HG03064 (cell line): Measurements from ENCODE around the gene MCFD2.
"Not testable (repeated sequence)": the region's sequence is repeated elsewhere in the genome, so short reads cannot be mapped to it uniquely, and the experiment has no call there.

Source experiments
- ATAC-seq: cut with Tn5 transposase; IDR thresholded peaks from one replicate; pipeline ENCODE4 v1.9.1; 2021; ENCODE audit warnings: low read depth; ENCODE audit not compliant: unreplicated experiment

MCFD2 gene

GRCh38 chr2:46875962-46876689 is 39.5 kb downstream of the MCFD2 start:
- ATAC-seq: not testable (repeated sequence)

- ATAC-seq: no peak
These were observed 40.2 kb downstream of the MCFD2 start for GRCh38 chr2:46875226-46875899.

- ATAC-seq: no peak
These were observed 41.2 kb downstream of the MCFD2 start for GRCh38 chr2:46874236-46874929.

GRCh38 chr2:46873604-46874068 is 42.0 kb downstream of the MCFD2 start:
- no peak for ATAC-seq

- ATAC-seq: no peak
These were observed 42.6 kb downstream of the MCFD2 start for GRCh38 chr2:46872902-46873603.

DNA sequence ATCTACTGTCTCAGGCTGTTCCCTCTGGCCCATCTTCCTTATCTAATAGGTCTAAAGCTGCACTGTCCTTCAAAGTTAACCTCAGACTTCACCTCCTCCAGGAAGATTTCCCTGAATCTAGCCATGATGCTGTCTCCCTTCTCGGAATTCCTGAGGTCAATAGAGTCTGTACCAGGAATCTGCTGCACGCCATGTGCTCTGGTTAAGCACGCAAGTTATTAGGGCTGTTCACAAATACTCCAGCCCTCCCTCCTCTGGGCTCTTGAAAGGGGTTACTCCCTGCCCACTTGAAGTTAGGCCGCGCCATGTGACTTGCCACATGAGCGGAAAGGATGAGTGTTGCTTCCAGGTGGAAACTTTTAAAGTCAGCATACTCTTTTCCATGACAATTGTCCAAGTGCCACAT is 43.6 kb downstream of the MCFD2 start:
- ATAC-seq: no peak

- no peak for ATAC-seq
These were observed 45.4 kb downstream of the MCFD2 start for GRCh38 chr2:46870051-46870839.

DNA sequence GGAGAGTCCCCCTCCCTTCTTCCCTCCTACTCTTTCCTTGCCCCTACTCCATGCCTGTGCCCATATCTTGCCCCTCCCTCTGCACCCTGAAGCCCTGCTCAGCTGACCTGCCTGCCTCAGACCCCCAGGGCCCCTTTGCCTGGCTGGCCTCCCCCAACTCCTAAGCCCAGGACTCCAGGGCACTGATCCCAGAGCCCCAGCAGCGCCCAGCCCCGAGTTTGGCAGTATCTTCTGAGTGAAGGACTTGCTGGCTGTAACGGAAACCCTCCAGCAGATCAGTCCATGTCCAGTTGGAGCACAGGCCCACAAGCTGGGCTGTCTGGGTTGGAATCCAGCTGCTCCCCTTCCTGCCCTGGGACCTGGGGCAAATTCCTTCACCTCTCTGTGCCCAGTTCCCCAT is 46.0 kb downstream of the MCFD2 start:
- no peak for ATAC-seq

GRCh38 chr2:46866770-46867246 is 48.8 kb downstream of the MCFD2 start:
- ATAC-seq: no peak

- no peak for ATAC-seq
These were observed 50.2 kb downstream of the MCFD2 start for GRCh38 chr2:46865181-46865970.

GRCh38 chr2:46863882-46864281 is 51.7 kb downstream of the MCFD2 start:
- ATAC-seq: no peak

DNA sequence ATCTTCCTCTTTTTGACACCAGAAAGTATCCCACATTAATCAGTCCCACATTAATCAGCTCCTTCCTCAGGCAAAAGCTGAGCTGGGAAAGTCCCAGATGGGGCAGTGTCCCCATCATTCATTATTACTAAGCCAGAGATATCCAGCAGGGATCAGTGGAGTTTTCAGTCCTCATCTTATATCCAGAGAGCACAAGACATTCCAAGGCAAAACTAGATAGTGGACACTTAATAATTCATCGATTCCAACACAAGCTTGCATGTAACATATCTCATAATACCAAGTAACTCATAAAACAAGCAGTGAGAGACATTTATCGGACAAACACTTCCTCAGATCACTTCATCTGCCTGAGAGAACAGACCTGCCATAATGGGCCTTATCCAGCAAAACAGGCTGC is 53.1 kb downstream of the MCFD2 start:
- no peak for ATAC-seq

- no peak for ATAC-seq
These were observed 53.7 kb downstream of the MCFD2 start for GRCh38 chr2:46861916-46862315.

- no peak for ATAC-seq
These were observed 56.1 kb downstream of the MCFD2 start for GRCh38 chr2:46859482-46859881.

DNA sequence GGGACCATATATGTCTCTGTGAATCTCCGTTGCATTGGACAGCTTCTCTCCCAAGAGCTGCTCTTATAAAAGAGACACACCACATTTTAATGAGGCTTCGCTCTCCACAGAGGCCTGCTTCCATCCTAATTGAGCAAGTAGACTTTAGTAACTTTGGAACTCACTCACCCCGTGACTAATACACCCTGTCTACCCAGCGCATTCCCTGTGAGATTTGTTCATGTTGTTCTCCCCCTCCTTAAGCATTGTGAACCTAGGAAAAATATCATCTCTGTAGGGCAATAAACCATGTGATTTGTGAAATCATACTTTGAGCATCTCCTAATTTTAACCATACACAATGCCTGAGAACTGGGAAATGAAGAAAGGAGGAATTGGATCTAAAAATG is 56.9 kb downstream of the MCFD2 start:
- no peak for ATAC-seq

DNA sequence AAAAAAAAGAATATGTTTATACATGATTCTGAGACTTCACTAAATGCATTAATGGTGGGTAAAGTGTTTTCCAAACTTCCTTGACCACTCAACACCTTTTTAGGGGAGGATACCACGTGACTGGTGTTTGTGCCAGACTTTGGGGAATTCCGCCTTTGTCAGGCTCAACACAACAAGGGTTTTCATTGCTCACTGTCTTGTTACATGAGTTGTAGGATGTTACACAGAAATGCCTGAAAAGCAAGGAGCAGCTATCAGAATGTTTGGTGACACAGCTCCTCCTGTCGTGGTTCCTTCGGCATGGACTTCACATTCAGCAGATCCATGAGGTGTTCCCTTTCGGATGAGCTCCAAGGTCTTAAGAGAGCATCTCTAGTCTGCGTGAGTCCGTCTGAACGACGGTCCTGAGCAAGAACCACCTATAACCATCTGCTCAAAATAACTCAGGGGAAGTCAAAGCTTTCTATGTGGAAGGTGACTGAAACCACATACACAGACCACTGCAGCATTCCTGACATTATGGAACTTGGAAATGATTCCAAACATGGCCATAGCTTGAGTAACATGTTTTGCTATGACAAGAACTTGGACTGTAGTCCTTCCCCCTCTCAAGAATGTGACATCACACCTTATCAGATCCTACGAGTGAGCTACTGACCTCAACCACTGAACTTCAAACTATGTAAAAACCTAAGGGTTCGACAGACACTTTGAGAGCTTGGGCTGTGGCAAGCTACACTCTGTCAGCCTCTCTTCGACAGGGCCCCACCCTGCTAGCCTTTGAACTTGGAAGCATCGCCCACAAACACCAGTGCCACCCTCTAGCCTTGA is 57.5 kb downstream of the MCFD2 start:
- ATAC-seq: no peak

DNA sequence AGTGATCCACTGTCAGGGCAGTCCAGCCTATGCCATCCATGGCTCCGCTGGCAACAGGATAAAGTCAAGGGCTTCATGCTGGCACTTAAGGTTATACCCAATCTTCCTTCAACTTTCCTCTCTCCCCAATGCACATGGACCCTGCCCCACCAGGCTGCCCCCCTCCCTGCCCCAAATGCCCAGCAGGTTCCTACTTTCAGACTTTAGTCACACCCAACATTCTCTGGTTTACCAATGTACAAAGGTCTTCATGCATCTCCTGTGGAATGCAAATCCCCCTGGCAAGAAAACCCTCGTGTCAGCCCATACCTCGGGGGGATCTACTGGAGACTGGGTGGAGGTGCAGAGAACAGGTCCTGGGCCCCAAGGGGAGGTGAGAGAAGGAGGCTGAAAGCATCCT is 59.3 kb downstream of the MCFD2 start:
- no peak for ATAC-seq

DNA sequence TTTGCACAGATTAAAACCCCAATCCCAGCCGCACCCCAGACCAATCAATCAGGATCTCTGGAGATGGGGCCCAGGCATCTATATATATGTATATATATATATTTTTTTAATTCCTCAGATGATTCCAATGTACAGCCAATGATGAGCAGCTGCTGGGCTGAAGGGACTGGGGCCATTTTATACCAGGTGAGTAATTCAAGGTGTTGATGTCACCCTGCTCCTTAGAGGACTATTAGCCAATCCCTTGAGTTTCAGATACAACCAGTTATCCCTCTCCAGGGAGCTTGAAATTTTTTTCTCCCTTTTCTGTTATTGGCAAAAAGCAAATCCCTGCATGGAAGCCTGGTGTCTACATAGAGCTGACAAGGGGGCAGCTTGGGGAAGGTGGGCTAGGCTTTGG is 59.8 kb downstream of the MCFD2 start:
- no peak for ATAC-seq
